CD8-positive, alpha-beta memory T cell (primary cell): Measurements from ENCODE around the gene PNMA8C. TPM values are rescaled to one million over a fixed set of nuclear protein-coding genes. Genes with fewer than 3 reads are reported as not detected.

Source experiments
- CTCF ChIA-PET: fragments of 350-600 bp; sonication (Branson Sonifier 250); formaldehyde crosslinking; loops from one replicate; lab custom pipeline; 2021; ENCODE audit warnings: antibody characterized with exemption; lab: Charles Lee
- POLR2A ChIA-PET: fragments of 350-600 bp; sonication (Branson Sonifier 250); formaldehyde crosslinking; loops from one replicate; lab custom pipeline; 2021; ENCODE audit warnings: antibody characterized with exemption; lab: Charles Lee
- DNase-seq, 5 donors: peaks; one replicate each; pipeline versions ENCODE4 v3.0.0 to v3.0.0-alpha.2; 2020 to 2022; ENCODE audit warnings: mixed read lengths in 1 of 5
- H3K27ac ChIP-seq: one replicate; pipeline ENCODE4 v1.7.0; 2013; ENCODE audit warnings: low read depth, mild to moderate bottlenecking, low read length, moderate library complexity
- H3K27me3 ChIP-seq: 2 replicates; pipeline ENCODE4 v1.7.0; 2013; ENCODE audit warnings: low read length, mild to moderate bottlenecking; ENCODE audit not compliant: insufficient read depth, poor library complexity, severe bottlenecking
- H3K36me3 ChIP-seq: 2 replicates; pipeline ENCODE4 v1.7.0; 2013; ENCODE audit warnings: mild to moderate bottlenecking, low read length, moderate library complexity; ENCODE audit not compliant: insufficient read depth
- H3K4me1 ChIP-seq: 2 replicates; pipeline ENCODE4 v1.7.0; 2013; ENCODE audit warnings: mild to moderate bottlenecking, low read length, moderate library complexity; ENCODE audit not compliant: insufficient read depth
- H3K4me3 ChIP-seq: 2 replicates; pipeline ENCODE4 v1.7.0; 2013; ENCODE audit warnings: mild to moderate bottlenecking, low read length
- H3K9me3 ChIP-seq: 2 replicates; pipeline ENCODE4 v1.7.0; 2013; ENCODE audit warnings: mild to moderate bottlenecking, low read length
- H3K27ac Mint-ChIP-seq, 8 donors: one replicate each; pipeline ENCODE4 v1.8.0; 2020 to 2021; ENCODE audit warnings: mixed read lengths in 8 of 8, mild to moderate bottlenecking in 6 of 8, inconsistent platforms in 3 of 8, moderate library complexity in 3 of 8
- H3K27me3 Mint-ChIP-seq, 2 donors: one replicate each; pipeline ENCODE4 v1.8.0; 2020 to 2021; ENCODE audit warnings: mixed read lengths in 2 of 2, mild to moderate bottlenecking in 1 of 2, moderate library complexity in 1 of 2
- H3K36me3 Mint-ChIP-seq, 3 donors: one replicate each; pipeline ENCODE4 v1.8.0; 2020 to 2021; ENCODE audit warnings: mixed read lengths in 3 of 3, inconsistent platforms in 1 of 3, mild to moderate bottlenecking in 1 of 3
- H3K4me1 Mint-ChIP-seq, 3 donors: one replicate each; pipeline ENCODE4 v1.8.0; 2020 to 2021; ENCODE audit warnings: mixed read lengths in 3 of 3, inconsistent platforms in 1 of 3, mild to moderate bottlenecking in 1 of 3
- H3K4me3 Mint-ChIP-seq, 7 donors: one replicate each; pipeline ENCODE4 v1.8.0; 2020 to 2021; ENCODE audit warnings: mixed read lengths in 7 of 7, mild to moderate bottlenecking in 6 of 7, moderate library complexity in 4 of 7, inconsistent platforms in 2 of 7
- H3K9me3 Mint-ChIP-seq, 5 donors: one replicate each; pipeline ENCODE4 v1.8.0; 2020 to 2022; ENCODE audit warnings: mixed read lengths in 5 of 5, mild to moderate bottlenecking in 3 of 5, moderate library complexity in 2 of 5, inconsistent platforms in 1 of 5
- polyA plus RNA-seq: library from polyadenylated mRNA; unstranded; fragments of 300-500 nt; fragmentation: Illumina TruSeq; gene quantifications from one replicate; pipeline ENCODE4 v1.2.3, GENCODE V29; 2021
- total RNA-seq, 2 experiments: library from RNA; stranded (reverse); gene quantifications; one replicate each; pipeline ENCODE4 v1.2.3, GENCODE V29; 2021

PNMA8C gene
- total and polyA plus RNA-seq, 3 experiments from 2014 or later, result not detected

GRCh38 chr19:46453661-46454060 lies 24.9 kb upstream of the PNMA8C start:
- Mint-ChIP-seq H3K36me3 (peaks cover 0 to 6% (median 0%) of the 10 kb centered on the region in 3 donors), H3K4me3 (no peak overlapping the region), H3K27ac (no peak overlapping the region), H3K9me3 (peaks cover 8% of the 10 kb centered on the region in 5 donors), H3K4me1 (no peaks in the 10 kb centered on the region), H3K27me3 (peaks cover 12 to 40% of the 10 kb centered on the region in 2 donors)
- Histone ChIP-seq H3K9me3 (no peaks in the 10 kb centered on the region), H3K27me3 (no peaks in the 10 kb centered on the region), H3K27ac (no peak overlapping the region), H3K4me1 (no peaks in the 10 kb centered on the region), H3K4me3 (no peak overlapping the region), H3K36me3 (no peaks in the 10 kb centered on the region)
- ChIA-PET CTCF (no interaction called here), POLR2A (no interaction called here)
- no peak for DNase-seq

- Mint-ChIP-seq H3K36me3 (peaks cover 0 to 6% (median 0%) of the 10 kb centered on the region in 3 donors), H3K9me3 (peaks cover 8% of the 10 kb centered on the region in 5 donors), H3K4me3 (no peak overlapping the region), H3K27me3 (peaks cover 16 to 40% of the 10 kb centered on the region in 2 donors), H3K27ac (no peak overlapping the region), H3K4me1 (no peaks in the 10 kb centered on the region)
- DNase-seq, result no peak
- H3K27ac ChIP-seq, result no peak overlapping the region
- no peak overlapping the region for H3K4me3 ChIP-seq
- H3K9me3 ChIP-seq, result no peaks in the 10 kb centered on the region
- no peaks in the 10 kb centered on the region for H3K4me1 ChIP-seq
- no peaks in the 10 kb centered on the region for H3K36me3 ChIP-seq
- CTCF ChIA-PET, result no interaction called here
- POLR2A ChIA-PET, result no interaction called here
- no peaks in the 10 kb centered on the region for H3K27me3 ChIP-seq
These were observed 23.4 kb upstream of the PNMA8C start for GRCh38 chr19:46452186-46452585.

- DNase-seq, result no peak
- H3K27me3 ChIP-seq, result no peaks in the 10 kb centered on the region
- Mint-ChIP-seq H3K4me3 (no peak overlapping the region), H3K9me3 (peaks cover 8% of the 10 kb centered on the region in 5 donors), H3K27ac (no peak overlapping the region), H3K36me3 (peaks cover 0 to 6% (median 0%) of the 10 kb centered on the region in 3 donors), H3K4me1 (no peaks in the 10 kb centered on the region), H3K27me3 (peaks cover 16 to 38% of the 10 kb centered on the region in 2 donors)
- POLR2A ChIA-PET, result no interaction called here
- H3K27ac ChIP-seq, result no peak overlapping the region
- no peak overlapping the region for H3K4me3 ChIP-seq
- no peaks in the 10 kb centered on the region for H3K9me3 ChIP-seq
- no peaks in the 10 kb centered on the region for H3K36me3 ChIP-seq
- CTCF ChIA-PET, result no interaction called here
- H3K4me1 ChIP-seq, result no peaks in the 10 kb centered on the region
These were observed 22.6 kb upstream of the PNMA8C start for GRCh38 chr19:46451352-46451751.

GRCh38 chr19:46450737-46451136 lies 22.0 kb upstream of the PNMA8C start:
- no peaks in the 10 kb centered on the region for H3K4me1 Mint-ChIP-seq
- no peak overlapping the region for H3K27ac Mint-ChIP-seq
- Histone ChIP-seq H3K4me1 (no peaks in the 10 kb centered on the region), H3K27ac (no peak overlapping the region), H3K9me3 (no peaks in the 10 kb centered on the region), H3K27me3 (no peaks in the 10 kb centered on the region), H3K36me3 (no peaks in the 10 kb centered on the region), H3K4me3 (no peak overlapping the region)
- H3K4me3 Mint-ChIP-seq, result no peak overlapping the region
- ChIA-PET CTCF (no interaction called here), POLR2A (no interaction called here)
- H3K36me3 Mint-ChIP-seq, result peaks cover 0 to 6% (median 0%) of the 10 kb centered on the region in 3 donors
- H3K9me3 Mint-ChIP-seq, result peaks cover 8% of the 10 kb centered on the region in 5 donors
- no peak for DNase-seq
- peaks cover 13 to 39% of the 10 kb centered on the region in 2 donors for H3K27me3 Mint-ChIP-seq

GRCh38 chr19:46449228-46449627 lies 20.5 kb upstream of the PNMA8C start:
- CTCF ChIA-PET, result interaction anchor here (0.9 kb wide), 1 partner anchor 8 kb away, joined by 3 read pairs; no protein-coding TSS in a partner anchor
- Mint-ChIP-seq H3K9me3 (peaks cover 8% of the 10 kb centered on the region in 5 donors), H3K4me3 (no peak overlapping the region), H3K27me3 (peaks cover 17 to 41% of the 10 kb centered on the region in 2 donors), H3K27ac (no peak overlapping the region), H3K4me1 (no peaks in the 10 kb centered on the region), H3K36me3 (peaks cover 0 to 6% (median 0%) of the 10 kb centered on the region in 3 donors)
- no peak overlapping the region for H3K4me3 ChIP-seq
- no peaks in the 10 kb centered on the region for H3K4me1 ChIP-seq
- DNase-seq, result no peak
- POLR2A ChIA-PET, result interaction anchor here (0.6 kb wide), 1 partner anchor 63 kb away, joined by 4 read pairs; no protein-coding TSS in a partner anchor
- no peaks in the 10 kb centered on the region for H3K27me3 ChIP-seq
- no peaks in the 10 kb centered on the region for H3K9me3 ChIP-seq
- no peak overlapping the region for H3K27ac ChIP-seq
- no peaks in the 10 kb centered on the region for H3K36me3 ChIP-seq

- Mint-ChIP-seq H3K4me1 (no peaks in the 10 kb centered on the region), H3K4me3 (no peak overlapping the region), H3K27ac (no peak overlapping the region), H3K36me3 (peaks cover 0 to 6% (median 0%) of the 10 kb centered on the region in 3 donors), H3K9me3 (peaks cover 8% of the 10 kb centered on the region in 5 donors), H3K27me3 (peaks cover 17 to 36% of the 10 kb centered on the region in 2 donors)
- H3K9me3 ChIP-seq, result no peaks in the 10 kb centered on the region
- H3K27me3 ChIP-seq, result no peaks in the 10 kb centered on the region
- H3K4me1 ChIP-seq, result no peaks in the 10 kb centered on the region
- H3K27ac ChIP-seq, result no peak overlapping the region
- no peaks in the 10 kb centered on the region for H3K36me3 ChIP-seq
- POLR2A ChIA-PET, result interaction anchor here (0.6 kb wide), 1 partner anchor 27 kb away, joined by 3 read pairs; no protein-coding TSS in a partner anchor
- H3K4me3 ChIP-seq, result no peak overlapping the region
- DNase-seq, result no peak
- CTCF ChIA-PET, result interaction anchor here (0.9 kb wide), 1 partner anchor 9 kb away, joined by 3 read pairs; no protein-coding TSS in a partner anchor
These were observed 19.9 kb upstream of the PNMA8C start for GRCh38 chr19:46448601-46449000.

GRCh38 chr19:46447824-46448223 lies 19.1 kb upstream of the PNMA8C start:
- no peak overlapping the region for H3K4me3 ChIP-seq
- peaks cover 21 to 35% of the 10 kb centered on the region in 2 donors for H3K27me3 Mint-ChIP-seq
- H3K27me3 ChIP-seq, result no peaks in the 10 kb centered on the region
- peaks cover 0 to 6% (median 5%) of the 10 kb centered on the region in 3 donors for H3K4me1 Mint-ChIP-seq
- H3K9me3 ChIP-seq, result no peaks in the 10 kb centered on the region
- H3K27ac ChIP-seq, result no peak overlapping the region
- no peak overlapping the region for H3K4me3 Mint-ChIP-seq
- CTCF ChIA-PET, result no interaction called here
- peaks cover 8% of the 10 kb centered on the region in 5 donors for H3K9me3 Mint-ChIP-seq
- H3K36me3 ChIP-seq, result no peaks in the 10 kb centered on the region
- H3K36me3 Mint-ChIP-seq, result peaks cover 0 to 6% (median 0%) of the 10 kb centered on the region in 3 donors
- no peaks in the 10 kb centered on the region for H3K4me1 ChIP-seq
- no peak overlapping the region for H3K27ac Mint-ChIP-seq
- POLR2A ChIA-PET, result no interaction called here
- DNase-seq, result no peak

GRCh38 chr19:46447006-46447405 lies 18.3 kb upstream of the PNMA8C start:
- Histone ChIP-seq H3K27me3 (no peaks in the 10 kb centered on the region), H3K9me3 (no peaks in the 10 kb centered on the region), H3K36me3 (no peaks in the 10 kb centered on the region), H3K4me1 (no peaks in the 10 kb centered on the region), H3K4me3 (no peak overlapping the region), H3K27ac (no peak overlapping the region)
- CTCF ChIA-PET, result no interaction called here
- POLR2A ChIA-PET, result no interaction called here
- Mint-ChIP-seq H3K9me3 (peaks cover 8% of the 10 kb centered on the region in 5 donors), H3K36me3 (peaks cover 0 to 6% (median 0%) of the 10 kb centered on the region in 3 donors), H3K27me3 (peaks cover 21 to 32% of the 10 kb centered on the region in 2 donors), H3K4me3 (no peak overlapping the region), H3K4me1 (peaks cover 0 to 6% (median 5%) of the 10 kb centered on the region in 3 donors), H3K27ac (no peak overlapping the region)
- no peak for DNase-seq
